ENCODE measurements around the gene PLD5. TPM values are rescaled to one million over a fixed set of nuclear protein-coding genes. Genes with fewer than 3 reads are reported as not detected.

PLD5 gene
- total and polyA plus RNA-seq, 2 of the 13 experiments (the other 11 are each of a cell fraction or from before 2014, with no cell fraction given): not detected

GRCh38 chr1:242405947-242406346 lies 118.5 kb downstream of the PLD5 start (continued):
- TF ChIP-seq KIAA2018 (CRISPR knock-in tag; IDR thresholded peaks at IDR 0.05; ENCODE audit: borderline replicate concordance): no peak
- no peak for TF ChIP-seq XBP1 (CRISPR knock-in tag; IDR thresholded peaks at IDR 0.05)
- TF ChIP-seq SYNCRIP (IDR thresholded peaks at IDR 0.05; ENCODE audit: insufficient read depth, low read depth, low read length): no peak
- no peak for TF ChIP-seq ZNF589 (CRISPR knock-in tag; conservative IDR thresholded peaks at IDR 0.05)
- TF ChIP-seq ZNF639 (CRISPR knock-in tag; conservative IDR thresholded peaks at IDR 0.05): no peak
